GM12874 (cell line): ENCODE results near the gene PARD3.

Experiments used
- CTCF ChIP-seq: IDR thresholded peaks from 2 replicates; pipeline ENCODE4 v1.5.1; 2011; ENCODE audit warnings: low read depth, mild to moderate bottlenecking, control low read depth, low read length, moderate library complexity; ENCODE audit not compliant: insufficient read depth

PARD3 gene

DNA sequence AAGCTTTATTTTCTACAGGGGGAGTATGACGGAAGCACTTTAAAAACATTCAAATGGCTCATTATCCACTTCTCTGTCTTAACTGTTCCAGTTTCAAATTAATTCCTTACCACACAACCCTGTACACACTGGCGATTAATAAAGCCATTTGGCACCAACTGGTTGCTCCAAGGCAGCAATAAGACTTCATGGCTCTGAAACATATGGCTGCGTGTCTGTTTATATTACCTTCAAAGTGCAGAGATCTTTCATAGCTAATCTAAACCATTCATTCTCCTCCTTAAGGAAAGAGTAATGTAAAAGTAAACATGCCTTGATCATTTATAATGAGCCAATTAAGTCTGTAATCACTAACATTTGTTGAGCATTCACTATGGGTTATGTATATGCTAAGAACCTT is 325.7 kb downstream of the PARD3 start:
- no peak for TF ChIP-seq CTCF

DNA sequence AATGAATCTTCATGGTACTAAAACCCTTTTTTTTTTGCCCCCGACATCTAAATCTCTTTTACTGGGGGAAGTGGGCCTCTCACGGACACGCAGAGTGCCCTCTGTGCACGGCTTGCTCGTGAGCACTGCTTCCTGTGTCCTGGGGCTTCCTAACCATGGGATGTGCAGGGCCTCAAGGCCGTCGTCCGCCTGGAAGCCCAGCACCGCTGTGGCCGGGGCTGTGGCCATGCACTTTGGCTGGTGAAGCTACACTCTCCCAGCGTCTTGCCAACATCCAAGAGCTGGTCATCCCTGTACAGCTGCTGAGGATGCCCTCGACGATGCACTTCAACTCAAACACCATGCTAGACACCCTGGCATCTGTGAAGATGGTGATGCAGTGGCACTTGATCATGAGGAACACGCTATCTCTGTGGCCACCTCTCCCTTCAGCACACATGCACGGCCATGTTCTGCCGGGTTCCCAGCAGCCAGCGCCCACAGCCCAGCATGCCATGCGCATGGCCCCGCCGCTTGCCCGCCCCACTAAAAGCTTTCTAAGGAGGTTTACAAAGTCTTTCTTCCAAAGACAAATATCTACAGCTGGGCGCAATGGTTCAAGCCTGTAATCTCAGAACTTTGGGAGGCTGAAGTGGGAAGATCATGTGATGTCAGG is 326.5 kb downstream of the PARD3 start:
- no peak for TF ChIP-seq CTCF

DNA sequence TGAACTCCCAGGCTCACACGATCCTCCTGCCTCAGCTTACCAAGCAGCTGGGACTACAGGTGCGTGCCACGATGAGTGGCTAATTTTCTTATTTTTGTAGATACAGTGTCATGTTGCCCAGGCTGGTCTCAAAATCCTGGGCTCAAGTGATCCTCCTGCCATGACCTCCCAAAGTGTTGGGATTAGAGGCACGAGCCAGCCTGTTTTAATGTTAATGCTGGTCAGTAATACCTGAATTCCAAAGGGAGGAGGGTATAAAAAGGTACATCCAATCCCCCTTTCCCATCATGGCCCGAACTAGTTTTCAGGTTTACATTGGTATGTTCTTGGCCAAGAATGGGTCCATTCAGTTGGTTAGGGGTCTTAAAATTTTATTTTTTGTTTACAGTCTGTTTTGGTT is 329.1 kb downstream of the PARD3 start:
- TF ChIP-seq CTCF = no peak

DNA sequence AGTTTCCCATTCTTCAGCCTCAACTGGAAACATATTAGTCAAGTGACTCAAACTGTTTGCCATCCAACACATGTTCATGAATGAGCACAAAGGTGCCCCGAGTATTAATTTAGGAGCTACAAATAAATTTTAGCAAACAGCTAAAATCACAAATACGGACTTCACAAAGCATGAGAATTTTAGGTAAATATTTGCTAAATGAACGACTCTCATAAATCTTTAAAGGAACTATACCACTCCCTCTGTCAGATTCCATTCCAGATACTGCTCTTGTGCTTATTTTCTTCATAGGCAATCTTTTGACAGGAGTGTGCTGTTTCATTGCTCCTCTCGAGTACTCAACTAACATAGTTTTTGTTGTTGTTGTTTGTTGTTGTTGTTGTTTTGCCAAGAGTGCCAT is 330.9 kb downstream of the PARD3 start:
- no peak for TF ChIP-seq CTCF

GRCh38 chr10:34480345-34480744 is 334.8 kb downstream of the PARD3 start:
- no peak for TF ChIP-seq CTCF

DNA sequence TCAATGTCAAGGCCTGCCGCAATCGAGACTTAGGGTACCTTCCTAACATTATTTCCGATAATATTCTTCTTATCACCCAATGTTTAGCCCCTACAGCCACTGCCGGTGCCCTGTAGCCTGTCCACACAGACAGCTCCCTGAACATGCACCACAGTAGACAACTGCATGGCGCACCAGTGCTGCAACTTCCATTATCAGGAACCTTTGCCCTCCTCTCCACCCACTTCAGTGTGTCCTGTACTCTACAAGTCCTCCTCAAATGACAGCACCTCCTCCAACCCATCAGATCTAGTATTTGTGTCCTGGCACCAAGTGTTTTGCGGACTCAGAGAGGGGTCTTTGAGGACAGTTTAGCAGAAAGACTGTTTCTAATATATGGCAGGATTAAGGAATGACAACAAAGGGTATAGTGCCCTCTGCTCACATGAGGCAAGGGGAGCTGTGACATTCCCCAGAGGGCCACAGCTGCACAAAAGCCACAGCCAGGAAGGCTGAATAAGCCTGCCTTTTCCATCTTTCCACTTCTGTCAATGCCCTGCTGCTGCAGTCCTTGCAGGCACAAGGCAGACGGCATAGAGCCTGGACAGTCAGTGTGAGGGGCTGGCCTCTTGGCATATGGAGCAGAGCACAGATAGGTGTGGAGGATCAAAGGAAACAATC is 335.4 kb downstream of the PARD3 start:
- TF ChIP-seq CTCF = no peak

GRCh38 chr10:34477249-34477648 is 337.8 kb downstream of the PARD3 start:
- no peak for TF ChIP-seq CTCF
